K562 treated with DMSO at 1 percent for 4 hours (cell line): Measurements from ENCODE around the gene CXXC1. TPM values are rescaled to one million over a fixed set of nuclear protein-coding genes. Genes with fewer than 3 reads are reported as not detected.

Experiments used
- total RNA-seq: library from RNA; unstranded; fragments of 300-600 nt; gene quantifications from 2 replicates; pipeline ENCODE4 v1.2.3, GENCODE V29; 2022; ENCODE audit not compliant: insufficient read depth

Gene CXXC1
- total RNA-seq: 45.7 and 55.7 TPM in 2 replicates

DNA sequence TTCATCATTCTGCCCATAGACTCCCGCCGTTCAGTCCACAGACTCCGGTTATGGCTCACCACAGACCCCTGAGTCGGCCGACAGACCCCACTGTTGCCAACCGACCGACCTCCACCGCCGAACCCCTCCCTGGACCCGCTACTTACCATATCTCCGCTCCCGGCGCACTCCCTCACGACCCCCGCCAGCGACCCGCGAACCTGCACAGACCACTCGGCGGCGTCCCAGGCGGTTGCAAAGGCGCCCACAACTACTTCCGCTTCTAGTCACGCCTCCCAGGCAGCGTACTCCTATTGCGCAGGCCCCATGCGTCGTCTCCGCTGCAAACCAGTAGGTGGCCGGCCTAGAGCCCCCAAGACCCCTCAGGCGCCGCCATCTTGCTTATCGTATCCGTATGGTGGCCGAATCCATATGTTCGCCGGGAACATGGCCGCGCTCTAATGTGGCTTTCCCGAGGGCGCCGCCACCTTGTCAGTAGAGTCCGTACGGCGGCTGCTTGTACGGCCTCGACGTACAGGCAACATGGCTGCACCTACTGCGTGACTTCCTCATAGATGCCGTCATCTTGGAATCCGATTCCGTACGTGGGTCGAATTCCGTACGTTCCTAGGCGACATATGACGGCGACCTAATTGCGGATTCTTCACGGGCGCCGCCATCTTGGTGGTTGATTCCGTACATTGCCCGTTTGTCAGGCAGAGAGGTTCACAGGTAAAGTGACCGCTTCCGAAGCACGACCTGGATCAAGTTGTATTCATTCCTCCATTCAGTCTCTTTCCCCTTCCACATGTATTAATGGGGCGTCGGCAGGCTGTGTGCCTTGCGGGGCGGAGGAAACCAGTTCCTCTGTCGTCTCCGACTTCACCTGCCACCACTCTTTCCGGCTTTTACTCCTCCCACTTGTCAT lies at the start of gene CXXC1:
Gene CXXC1, minus strand, starts transcription at position 252 of the 907 bp plus-strand sequence. Its CDS starts 103 bp downstream, at position 149.

DNA sequence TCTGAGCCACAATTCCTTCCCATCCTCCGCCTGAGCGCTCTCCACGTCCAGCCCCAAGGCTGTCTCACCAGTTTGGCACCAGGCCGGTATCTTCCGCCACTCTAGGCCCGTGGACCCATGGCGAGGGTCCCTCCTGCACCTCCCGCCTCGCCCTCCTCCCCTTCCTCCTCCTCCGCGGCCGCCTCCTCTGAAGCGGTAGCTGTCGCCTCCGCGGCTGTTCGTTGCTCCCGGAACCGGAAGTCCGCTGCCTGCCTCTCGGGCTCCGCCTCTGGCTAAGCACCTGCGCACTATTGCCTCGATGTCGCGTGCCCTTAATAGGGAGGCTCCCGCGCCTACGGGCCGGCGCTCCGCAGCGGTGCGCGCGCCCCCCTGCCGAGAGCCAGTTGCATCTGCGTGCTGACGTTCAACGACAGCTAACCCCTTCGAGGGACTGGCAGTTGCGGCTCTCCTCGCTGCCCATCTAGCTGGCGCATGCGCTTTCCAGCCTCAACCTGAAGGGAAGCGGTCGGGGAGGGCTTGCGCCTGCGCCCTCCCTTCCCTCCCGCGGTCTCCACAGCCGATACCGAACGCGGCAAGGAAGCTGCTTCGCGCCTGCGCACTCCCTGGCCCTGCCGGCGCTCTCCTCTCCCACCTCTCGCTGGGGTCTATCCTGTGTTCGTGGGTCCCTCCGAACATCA lies 6.1 kb downstream of the CXXC1 start, which contains the start of gene MBD1:
Gene MBD1, minus strand, starts transcription at position 229 of the 677 bp plus-strand sequence. CDS start 1,531 bp downstream, outside the sequence.

DNA sequence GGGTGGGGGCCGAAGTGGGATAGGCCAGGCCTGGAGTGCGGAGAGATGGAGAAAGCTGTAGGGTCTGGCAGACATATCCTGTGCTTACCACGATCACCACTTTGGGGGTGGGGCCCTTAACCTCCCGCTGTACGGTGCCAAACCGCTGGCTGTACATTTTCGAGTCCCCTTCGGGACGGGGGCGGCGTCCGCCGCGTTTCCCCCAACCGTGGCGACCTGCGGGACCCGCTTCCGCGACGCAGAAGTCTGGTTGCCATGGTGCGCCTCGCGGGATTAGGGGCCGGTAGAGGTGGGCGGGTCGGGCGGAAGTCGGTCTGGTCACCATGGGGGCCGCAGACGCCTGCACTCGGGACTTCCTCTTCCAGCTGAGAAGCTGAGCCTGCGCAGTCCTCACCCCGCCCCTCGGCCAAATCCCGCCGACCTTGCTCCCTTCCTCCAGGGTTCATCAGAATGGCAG lies 21.2 kb downstream of the CXXC1 start, which contains the start of gene CFAP53:
Gene CFAP53, minus strand, starts transcription at position 248 of the 457 bp plus-strand sequence. Its CDS starts 91 bp downstream, at position 157.

Other genes starting within 250 kb of the CXXC1 start
- gene MYO5B, start 92.5 kb downstream of the CXXC1 start, total RNA-seq: 0.41 and 0.83 TPM in 2 replicates
- gene CFAP53, start 21.2 kb downstream of the CXXC1 start, total RNA-seq: 1.7 and 2.1 TPM in 2 replicates
- 26.0 and 26.5 TPM in 2 replicates for gene MBD1, start 6.2 kb downstream of the CXXC1 start, total RNA-seq
- gene SKA1, start 87.4 kb upstream of the CXXC1 start, total RNA-seq: 14.5 and 18.3 TPM in 2 replicates